ENCODE data around the gene IPO5.

DNA sequence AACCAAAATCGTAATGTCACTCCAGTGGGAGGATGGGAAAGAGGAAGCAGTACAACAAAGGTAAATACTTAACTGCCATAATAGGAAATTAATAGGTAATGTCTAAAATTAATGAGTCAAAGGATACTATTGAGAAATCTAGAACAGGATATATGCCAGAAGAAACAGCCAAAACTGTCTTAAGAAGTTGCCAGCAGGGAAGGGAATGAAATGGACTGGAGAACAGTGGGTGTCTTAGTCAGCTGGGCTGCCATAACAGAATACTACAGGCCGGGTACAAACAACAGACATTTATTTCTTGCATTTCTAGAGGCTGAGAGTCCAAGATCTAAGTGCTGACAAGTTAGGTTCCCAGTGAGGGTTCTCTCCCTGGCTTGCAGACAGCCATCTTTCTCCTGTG, 40.3 kb upstream of the IPO5 start:
- no peak for TF ChIP-seq CEBPB (IDR thresholded peaks at IDR 0.05)
- TF ChIP-seq EGR1 (IDR thresholded peaks at IDR 0.05), result no peak
- TF ChIP-seq, protein P1, sequence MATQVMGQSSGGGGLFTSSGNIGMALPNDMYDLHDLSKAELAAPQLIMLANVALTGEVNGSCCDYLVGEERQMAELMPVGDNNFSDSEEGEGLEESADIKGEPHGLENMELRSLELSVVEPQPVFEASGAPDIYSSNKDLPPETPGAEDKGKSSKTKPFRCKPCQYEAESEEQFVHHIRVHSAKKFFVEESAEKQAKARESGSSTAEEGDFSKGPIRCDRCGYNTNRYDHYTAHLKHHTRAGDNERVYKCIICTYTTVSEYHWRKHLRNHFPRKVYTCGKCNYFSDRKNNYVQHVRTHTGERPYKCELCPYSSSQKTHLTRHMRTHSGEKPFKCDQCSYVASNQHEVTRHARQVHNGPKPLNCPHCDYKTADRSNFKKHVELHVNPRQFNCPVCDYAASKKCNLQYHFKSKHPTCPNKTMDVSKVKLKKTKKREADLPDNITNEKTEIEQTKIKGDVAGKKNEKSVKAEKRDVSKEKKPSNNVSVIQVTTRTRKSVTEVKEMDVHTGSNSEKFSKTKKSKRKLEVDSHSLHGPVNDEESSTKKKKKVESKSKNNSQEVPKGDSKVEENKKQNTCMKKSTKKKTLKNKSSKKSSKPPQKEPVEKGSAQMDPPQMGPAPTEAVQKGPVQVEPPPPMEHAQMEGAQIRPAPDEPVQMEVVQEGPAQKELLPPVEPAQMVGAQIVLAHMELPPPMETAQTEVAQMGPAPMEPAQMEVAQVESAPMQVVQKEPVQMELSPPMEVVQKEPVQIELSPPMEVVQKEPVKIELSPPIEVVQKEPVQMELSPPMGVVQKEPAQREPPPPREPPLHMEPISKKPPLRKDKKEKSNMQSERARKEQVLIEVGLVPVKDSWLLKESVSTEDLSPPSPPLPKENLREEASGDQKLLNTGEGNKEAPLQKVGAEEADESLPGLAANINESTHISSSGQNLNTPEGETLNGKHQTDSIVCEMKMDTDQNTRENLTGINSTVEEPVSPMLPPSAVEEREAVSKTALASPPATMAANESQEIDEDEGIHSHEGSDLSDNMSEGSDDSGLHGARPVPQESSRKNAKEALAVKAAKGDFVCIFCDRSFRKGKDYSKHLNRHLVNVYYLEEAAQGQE (IDR thresholded peaks at IDR 0.05; ENCODE audit: low read depth), result no peak
- TF ChIP-seq, protein P2, sequence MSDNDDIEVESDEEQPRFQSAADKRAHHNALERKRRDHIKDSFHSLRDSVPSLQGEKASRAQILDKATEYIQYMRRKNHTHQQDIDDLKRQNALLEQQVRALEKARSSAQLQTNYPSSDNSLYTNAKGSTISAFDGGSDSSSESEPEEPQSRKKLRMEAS (IDR thresholded peaks at IDR 0.05), result no peak
- no peak for TF ChIP-seq TAF1 (IDR thresholded peaks at IDR 0.05; ENCODE audit: low read depth)
- no peak for TF ChIP-seq EP300 (IDR thresholded peaks at IDR 0.05; ENCODE audit: borderline replicate concordance)
- TF ChIP-seq RAD21 (IDR thresholded peaks at IDR 0.05; ENCODE audit: low read depth), result no peak

All from Ishikawa (cell line).